HG02870 (cell line): ENCODE data around the gene C1orf226.
"Not testable (repeated sequence)": the region's sequence is repeated elsewhere in the genome, so short reads cannot be mapped to it uniquely, and the experiment has no call there.

Experiments used
- ATAC-seq: cut with Tn5 transposase; IDR thresholded peaks from one replicate; pipeline ENCODE4 v1.9.1; 2021; ENCODE audit warnings: mild to moderate bottlenecking, moderate library complexity; ENCODE audit not compliant: unreplicated experiment

The C1orf226 gene, protein sequence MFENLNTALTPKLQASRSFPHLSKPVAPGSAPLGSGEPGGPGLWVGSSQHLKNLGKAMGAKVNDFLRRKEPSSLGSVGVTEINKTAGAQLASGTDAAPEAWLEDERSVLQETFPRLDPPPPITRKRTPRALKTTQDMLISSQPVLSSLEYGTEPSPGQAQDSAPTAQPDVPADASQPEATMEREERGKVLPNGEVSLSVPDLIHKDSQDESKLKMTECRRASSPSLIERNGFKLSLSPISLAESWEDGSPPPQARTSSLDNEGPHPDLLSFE

DNA sequence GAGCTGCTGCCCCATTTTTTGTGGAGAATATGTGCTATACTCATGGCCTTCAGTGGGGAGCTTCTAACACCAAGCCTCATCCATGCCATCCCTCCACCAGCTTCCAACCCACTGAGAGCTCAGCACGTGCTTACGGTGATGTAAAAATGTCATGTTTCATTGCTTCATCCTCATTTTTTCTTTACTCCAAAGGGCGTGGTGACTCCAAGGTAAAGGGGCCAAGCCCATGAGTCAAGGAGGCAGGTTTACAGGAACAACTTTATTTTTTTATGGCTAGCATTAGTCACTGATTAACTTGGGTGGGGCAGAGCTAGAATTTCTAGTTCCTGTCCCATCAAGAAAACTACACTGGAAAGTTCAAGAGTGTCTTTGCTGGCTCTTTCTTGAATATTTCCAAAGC, at the start of gene C1orf226:
Gene C1orf226, plus strand, starts transcription at position 346 of the 400 bp plus-strand sequence. CDS start 174 bp downstream, outside the sequence.
- no peak for ATAC-seq

DNA sequence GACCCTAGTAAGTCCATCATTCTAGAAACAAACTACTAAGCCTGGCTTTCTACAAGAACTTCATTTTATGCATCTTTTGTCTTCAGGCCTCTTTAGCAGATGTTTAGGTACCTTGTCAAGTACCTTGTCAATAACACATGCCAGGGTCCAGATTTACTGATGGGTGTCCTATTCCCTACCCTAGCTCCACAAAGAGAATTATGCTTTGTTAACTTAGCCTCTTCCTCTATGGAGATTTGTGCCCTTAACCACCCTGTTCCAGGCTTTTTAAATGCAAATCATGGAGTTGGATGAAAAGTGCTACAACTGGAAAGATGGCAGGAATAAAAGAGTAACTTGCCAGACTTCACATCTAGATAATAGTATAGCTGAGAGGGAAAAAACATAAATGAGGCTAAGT, 47.5 kb upstream of the C1orf226 start:
- ATAC-seq = no peak

DNA sequence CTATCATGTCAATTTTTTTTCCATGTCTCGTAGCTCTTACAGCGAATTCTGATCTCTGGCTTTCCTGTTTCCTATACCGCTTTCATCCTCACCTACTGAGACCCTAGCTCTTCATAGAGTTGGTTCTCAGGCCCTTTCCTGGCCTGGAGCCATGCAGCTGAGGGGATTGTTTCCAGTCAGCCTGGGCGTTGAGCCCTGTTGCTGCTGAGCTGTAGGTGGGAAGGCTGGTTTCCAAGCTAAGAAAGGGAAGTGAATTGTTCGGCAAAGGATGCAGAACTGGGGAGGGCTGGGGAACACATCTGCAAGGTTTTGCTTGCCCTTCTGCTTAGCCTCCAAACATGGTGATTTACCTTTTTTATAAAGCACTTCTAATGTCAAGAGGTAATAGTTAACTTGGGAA, 46.4 kb upstream of the C1orf226 start:
- no peak for ATAC-seq

DNA sequence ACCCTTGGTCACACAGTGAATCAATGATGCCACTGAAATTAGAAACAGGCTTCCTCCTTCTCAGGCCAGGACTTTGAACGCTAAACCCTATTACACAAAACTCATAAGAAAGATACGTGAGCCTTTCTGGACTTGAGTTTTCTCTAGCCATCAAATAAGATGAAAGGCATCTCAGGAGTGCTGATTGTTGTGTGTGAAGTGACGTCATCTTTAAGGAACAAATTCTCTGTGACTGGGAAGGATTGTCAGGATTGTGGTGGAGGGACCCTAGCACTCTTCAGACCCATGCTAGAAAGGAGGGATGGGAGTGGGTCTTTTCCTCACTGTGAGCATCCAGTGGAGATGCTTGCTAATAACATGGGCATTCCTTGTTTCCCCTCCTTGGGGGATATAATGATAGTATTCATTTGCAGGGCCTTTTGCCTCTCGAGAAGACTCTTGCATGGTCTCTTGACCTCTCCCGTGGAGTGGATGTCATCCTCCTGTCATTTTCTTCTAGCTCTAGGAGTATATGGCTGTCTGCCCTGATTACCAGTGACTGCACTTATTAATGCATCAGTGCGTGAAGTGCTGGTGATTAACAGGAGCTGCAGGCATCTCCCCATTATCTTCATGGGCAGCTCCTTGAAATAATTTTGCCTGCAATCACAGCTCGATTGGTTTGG, 44.8 kb upstream of the C1orf226 start:
- ATAC-seq = no peak

DNA sequence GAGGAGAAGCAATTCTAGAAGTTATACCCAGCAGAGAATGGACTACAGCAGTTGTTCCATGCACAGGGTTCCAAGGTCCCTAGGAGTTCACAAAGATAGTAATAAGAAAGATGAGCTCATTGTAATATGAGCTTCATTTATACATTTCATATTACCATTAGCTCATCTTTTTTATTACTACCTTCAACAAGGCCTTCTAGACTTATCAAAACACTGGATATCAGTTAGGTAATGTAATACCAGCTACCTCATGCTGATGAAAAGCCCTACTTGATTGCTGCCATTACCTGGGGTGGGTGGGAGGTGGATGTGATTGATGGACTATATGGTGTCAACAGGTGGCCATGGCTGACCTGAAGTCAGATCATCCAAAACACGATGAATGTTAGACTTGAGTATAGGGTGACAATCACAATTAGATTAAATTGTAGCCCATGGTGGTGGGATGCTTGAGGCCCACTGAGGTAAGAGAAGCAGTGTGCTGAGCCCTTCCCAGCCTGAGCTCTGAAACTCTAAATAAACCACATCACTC, 39.0 kb upstream of the C1orf226 start:
- no peak for ATAC-seq

DNA sequence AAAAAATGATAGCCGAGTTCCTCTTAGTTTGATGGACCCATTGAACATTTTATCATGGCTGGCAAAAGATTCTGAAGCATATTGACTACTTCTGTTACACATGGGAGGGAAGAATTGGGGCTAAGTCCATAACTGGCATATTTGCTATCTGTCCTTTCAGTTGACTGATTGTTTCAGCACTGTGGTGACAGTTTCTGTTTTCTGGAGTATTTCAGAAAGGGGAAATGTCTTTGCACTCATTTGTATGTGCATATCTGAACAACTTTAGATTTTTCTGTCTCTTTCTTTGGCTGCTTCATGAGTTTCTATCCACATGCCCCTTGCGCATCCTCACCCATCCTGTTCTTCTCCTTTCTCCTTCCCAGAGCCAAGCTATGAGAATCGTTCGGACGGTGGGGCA, 38.1 kb upstream of the C1orf226 start:
- ATAC-seq = no peak

DNA sequence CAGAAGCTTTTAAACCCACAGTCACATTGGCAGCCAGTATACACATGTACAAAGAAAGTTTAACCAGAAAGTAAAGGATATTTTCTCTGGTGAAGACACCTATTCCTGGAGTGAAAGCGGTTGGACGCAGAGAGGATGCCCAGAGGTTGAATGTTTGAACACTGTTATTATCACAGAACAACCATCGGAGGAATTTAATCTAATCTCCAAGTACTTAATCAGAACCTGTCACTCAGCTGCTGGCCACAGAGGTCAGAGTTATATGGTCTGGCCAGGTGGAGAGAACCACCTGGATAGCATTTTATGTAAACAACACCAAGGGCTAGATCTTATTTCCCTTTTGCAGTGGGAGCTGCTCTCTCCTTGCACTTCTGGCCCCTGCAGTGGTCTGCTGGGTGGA, 34.2 kb upstream of the C1orf226 start:
- no peak for ATAC-seq

DNA sequence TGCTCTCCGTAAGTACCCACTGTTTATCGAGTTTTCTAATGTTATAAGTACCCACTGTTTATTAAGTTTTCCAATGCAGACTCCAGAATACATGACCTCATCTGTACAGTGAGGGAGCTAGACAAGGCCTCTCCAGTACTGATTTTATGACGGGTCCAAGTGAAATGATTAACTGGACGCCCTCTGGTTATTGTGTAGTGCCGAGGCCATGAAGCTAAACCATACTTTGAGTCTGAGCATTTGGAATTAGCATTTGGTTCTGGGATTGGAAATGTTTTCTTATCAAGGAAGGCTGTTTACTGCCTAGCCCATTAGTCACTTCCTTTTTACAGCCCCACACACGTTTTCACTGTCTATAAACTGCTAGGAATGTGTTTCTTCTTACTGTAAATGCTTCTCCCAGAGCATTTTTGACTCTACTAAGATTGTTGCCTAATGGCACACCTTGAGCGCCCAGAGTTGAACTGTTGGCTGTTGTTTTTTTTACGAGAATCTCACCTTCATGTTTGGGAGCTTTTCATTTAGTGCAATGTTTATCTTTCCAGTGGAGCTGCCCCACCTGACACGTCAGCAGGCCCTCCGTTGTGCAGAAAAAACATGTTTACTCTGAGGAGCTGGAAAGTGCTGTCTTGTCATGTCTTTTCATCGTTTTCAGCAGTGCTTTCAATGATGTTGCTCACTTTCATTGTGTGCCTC, 31.7 kb upstream of the C1orf226 start:
- ATAC-seq = no peak

DNA sequence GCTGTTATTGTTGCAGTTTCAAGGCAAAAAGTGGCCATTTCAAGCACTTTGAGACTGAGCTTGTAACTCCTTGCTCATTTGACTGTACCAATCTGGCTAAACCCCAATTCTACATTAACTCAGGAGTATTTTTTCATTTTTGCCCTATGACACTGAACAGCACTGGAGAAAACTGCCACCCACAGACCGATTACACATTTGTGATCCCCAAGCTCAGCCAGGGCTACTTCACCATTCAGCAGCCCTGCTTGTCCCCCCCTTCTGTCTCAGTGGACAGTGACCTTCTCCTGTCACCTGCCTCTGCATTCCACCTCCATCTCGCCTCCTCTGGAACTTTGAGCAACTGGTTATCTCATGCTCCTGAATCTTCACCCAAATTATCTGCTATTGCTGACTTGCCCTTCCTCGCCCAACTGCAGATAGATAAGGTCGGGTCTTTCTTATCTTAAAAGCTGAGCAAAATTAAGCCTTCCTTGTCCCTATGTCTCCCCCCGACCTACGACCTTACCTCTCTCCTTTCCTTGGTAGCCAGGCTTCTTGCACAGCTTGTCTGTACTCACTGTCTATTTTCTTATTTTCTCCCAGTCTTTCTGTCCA, 30.2 kb upstream of the C1orf226 start:
- ATAC-seq = no peak

DNA sequence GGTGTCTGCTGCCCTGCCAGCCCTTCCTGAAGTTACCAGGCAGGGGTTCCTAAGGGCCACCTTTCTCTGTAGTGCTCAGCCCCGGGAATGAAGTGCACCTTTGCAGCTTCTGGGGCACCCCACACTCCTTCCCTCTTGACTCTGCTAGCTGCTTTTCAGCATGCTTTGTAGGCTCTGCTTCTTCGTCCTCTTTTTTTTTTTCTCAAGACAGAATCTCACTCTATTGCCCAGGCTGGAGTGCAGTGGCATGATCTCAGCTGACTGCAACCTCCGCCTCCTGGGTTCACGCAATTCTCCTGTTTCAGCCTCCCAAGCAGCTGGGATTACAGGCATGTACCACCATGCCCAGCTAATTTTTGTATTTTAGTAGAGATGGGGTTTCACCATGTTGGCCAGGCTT, 29.7 kb upstream of the C1orf226 start:
- not testable (repeated sequence) for ATAC-seq

DNA sequence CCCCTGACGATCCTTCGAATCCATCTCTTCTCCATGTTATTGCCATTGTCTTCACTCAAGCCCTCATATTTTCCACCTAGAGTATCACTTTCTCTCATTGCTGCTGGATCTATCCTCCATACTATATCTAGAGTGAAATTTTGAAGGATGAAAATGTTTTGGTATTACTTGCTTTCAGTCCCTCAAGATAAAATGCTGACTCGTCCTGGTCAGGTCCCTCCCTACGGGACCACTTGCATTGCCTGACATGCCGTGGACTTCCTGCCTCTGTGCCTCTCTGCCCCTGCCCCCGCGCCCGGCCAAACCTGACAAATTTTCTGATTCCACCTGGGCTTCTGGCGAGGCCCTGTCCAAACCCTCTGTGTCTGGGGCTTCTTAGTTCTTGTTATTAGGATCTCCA, 28.4 kb upstream of the C1orf226 start:
- no peak for ATAC-seq

DNA sequence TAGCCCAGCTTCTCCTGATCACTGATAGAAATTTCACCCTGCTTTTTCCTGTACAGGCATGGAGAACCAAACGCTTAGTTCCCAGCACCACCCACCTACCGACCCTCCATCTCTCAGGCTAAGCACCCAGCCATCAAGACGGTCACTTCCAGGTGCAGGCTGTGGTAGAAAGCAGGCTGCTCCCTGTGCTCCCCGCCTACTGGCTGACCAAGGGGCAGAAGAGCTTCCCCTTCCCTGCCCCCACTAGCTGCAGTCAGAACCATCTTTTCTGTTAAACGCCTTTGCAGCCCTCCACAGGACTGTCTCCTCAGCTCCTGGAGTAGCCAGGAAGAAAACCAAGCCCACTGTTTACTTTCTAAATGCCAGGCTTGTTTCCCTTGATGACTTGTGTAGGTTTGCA, 27.8 kb upstream of the C1orf226 start:
- no peak for ATAC-seq

DNA sequence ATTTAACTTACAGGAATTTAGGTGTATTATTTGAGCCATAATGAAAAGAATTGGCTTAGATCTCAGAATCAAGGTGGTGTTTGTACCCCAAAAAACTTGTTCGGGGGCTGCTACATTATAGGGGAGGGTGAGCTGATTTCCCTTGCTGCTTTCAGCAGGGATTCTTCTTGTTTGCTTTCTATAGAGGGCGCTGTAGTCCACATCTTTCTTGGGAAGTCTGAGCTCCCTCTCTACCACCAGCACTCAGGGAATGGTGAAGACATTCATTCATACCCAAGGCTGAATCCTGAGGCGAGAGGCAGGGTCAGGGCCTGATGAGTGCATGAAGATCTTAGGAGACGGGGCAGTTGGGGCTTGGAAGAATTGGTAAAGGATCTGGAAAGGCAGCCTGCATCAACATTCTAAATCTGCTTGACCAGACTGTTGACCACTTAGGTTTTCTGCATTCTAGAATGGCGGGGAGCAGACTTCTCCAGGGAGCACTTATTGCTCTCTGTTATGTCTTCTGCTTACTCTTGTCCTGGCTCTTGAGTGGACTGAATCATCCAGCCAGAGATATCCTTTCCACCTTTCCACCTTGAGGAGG, 23.8 kb upstream of the C1orf226 start:
- ATAC-seq = no peak

DNA sequence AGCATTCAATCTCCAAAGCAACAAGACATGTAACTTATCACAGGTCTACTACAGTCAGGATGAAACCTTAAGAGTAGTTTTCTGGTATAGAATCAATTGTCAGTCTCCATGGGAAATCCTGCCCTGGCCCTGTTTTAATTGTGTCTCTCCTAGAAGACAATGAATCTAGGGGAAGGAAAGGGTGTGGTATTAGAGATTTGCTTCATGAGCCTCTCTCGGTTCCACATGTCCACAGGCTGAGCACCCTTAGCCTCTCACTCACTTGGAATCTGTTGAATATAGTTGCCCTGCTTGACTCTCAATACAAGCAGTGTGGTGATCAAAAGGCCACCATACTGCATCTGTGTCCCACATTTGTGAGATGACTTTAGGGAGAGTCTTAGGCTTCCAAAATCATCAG, 22.6 kb upstream of the C1orf226 start:
- ATAC-seq = no peak

DNA sequence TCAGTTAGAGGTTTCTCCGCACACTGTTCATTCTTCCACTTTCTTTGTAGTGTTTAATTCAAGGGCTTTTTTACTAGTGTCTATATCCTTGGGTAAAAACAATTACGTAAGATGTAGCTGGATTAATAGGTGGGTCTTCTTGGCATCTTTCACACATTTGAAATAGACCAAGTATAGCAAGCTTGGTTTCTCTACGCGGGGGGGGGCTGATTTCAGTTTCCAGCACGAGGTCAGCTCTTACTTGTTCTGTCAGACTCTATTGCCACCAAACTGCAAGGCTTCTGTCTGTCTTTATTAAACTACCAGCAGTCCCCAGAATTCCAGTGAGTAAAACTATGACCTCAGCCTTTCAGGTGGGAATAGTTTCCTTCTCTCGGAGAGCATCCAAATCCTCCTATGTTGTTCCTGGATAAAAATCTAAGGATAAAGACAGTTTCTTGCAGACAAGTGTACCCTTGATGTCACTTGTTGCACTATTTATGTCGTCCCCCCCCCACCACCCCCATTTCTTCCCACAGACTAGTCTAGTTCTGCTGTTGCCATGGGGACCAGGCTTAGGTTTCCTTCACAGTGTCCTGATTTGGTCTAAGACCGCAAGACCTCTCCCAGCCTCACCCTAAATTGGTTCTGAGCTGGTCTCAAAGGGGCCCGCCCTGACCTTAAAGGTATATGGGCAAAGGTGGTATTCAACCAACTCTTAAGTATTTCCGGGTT, 21.8 kb upstream of the C1orf226 start:
- no peak for ATAC-seq

DNA sequence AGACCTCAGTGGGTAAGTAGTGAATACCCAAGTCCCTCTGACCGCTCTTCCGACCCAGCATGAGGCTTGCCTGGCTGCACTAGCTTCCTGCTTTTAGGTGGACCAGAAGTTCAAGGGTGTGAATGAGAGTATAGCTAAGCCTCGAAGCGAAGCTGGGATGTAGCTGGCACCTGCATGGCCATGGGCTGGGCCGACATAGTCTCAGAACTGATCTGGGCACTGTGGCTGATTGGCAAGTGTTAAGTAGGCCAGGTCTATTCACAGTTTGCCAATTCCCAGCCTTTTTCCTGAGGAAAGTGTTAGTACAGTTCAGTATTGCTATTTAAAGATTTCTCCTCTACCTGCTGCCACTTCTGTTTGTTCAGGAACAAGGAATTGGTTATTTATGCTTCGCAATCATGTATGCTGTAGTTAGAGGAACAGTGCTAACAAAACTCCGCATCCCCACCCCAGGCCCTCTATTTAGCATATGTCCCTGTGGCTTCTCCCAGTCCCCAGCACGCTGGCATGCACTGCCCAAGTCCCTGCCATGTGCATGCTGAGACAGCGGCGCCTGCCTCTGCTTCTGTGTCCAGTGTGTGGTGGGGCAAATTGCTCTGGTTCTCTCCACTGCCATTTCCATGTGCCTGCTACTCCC, 21.2 kb upstream of the C1orf226 start:
- ATAC-seq = no peak

DNA sequence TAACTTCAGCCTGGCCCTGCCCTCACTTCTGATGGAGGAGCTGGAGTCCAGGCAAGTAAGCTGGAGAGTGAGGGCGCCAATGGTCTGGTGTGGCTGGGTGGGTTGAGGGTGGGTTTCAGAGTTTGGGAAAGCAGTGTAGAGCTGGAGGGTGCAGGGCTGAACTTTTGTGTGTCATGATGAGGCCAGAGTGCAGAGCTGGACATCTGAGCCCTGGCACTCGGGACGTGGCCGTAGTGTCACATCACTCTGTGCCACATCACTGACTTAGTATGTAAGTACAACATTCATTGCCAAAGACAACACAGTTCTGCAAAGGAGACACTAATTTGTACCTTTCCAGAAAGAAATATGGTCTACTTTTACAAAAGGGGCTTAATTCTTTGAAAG, 20.7 kb upstream of the C1orf226 start:
- ATAC-seq = no peak

DNA sequence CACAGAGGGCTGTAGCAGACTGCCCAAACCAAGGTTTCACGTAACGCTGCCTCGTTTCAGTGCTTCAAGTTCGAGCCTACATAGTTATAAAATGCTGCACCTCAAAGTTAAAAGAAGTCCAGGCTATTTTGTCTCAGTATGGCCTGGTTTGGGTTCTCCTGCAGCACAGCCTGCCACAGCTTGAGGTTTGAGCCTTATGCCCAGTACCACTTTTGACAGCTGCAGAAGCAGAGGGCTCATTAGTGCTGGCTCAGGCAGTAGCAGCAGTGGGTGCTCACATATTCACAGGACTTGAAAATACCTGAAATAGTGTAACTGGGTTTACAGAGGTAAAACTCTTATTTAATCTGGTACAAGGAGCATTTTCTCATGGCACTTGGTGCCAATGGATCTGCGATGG, 20.2 kb upstream of the C1orf226 start:
- peak; percentile 30 for ATAC-seq

DNA sequence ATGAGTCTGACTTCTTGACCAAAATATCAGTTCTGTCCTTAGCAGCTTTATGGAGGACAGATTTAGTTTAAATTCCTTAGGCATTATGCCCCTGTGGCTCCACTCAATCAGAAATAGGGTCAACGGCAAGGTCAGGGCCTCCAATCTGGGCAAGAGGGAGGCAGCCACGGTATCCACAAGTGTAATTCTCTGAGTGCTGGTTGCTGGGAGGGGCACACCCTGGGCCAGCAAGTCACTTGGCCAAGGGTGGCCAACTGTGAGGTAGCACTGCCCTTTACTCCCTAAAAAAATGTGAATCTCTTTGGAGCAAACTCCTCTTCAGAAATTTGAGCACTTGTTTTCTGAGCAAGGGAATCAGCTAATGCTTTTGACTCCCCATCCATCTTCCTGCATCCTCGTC, 17.7 kb upstream of the C1orf226 start:
- no peak for ATAC-seq

DNA sequence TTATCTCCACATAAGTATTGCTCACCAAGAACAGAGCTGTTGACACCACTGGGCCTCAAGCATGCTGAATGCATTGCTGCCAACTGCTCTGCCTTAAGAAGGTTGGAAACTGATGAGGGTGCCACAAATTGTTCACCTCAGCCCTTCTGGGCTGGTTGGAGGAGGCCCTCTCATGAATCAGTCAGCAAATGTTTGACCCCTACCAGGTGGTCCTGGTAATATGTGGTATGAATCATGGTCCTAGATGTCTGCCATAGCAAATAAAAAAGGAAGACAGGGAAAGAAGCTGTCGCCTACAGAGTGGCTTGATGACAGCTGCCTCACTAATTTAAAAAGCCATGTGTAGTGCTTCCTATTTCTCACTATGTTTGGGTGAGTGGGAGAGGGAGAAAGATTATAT, 17.0 kb upstream of the C1orf226 start:
- ATAC-seq = no peak
